C4-2B (cell line): ENCODE results near the gene C1QL2.

Experiments used
- CTCF ChIP-seq: fragments of 450-650 bp; conservative IDR thresholded peaks from 2 replicates; pipeline ENCODE4 v1.5.1; 2017; ENCODE audit warnings: mild to moderate bottlenecking
- ZFX ChIP-seq: fragments of 450-650 bp; IDR thresholded peaks from 2 replicates; pipeline ENCODE4 v1.6.1; 2017

- no peak for TF ChIP-seq CTCF
- no peak for TF ChIP-seq ZFX
These were observed 37.3 kb upstream of the C1QL2 start for GRCh38 chr2:119195887-119196286.
